Stimulated activated CD4-positive, alpha-beta T cell treated with anti-CD3 and anti-CD28 coated beads, Interleukin-12 subunit alpha, Interleukin-12 subunit beta, amount 100 ng/mL, for 24 hours (primary cell): ENCODE measurements around the gene POTEJ.
"Not testable (repeated sequence)": the region's sequence is repeated elsewhere in the genome, so short reads cannot be mapped to it uniquely, and the experiment has no call there.

Experiments
- DNase-seq, 2 experiments: peaks; one replicate each; pipeline ENCODE4 v3.0.0-alpha.2; 2020; ENCODE audit warnings: low read depth in 2 of 2

POTEJ gene

DNA sequence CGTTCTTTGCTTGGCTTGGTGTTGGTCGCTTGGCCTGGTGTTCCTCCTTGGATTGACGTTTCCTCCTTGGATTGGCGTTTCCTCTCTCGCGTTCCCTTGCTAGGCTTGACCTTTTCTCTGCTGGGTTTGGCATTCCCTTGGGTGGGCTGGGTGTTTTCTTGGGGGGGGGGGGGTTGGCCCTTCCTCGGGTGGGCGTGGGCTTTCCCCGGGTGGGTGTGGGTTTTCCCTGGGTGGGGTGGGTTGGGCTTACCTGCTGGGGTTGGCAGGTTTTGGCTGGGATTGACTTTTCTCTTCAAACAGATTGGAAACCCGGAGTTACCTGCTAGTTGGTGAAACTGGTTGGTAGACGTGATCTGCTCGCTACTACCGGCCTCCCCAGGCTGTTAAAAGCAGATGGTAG is at the start of gene POTEJ:
POTEJ (plus strand) TSS at position 301 of the 400 bp plus-strand sequence; CDS start at position 394, 93 bp downstream.
- DNase-seq: not testable (repeated sequence)

- DNase-seq: not testable (repeated sequence)
These were observed 45.1 kb upstream of the POTEJ start for GRCh38 chr2:130566165-130566564.

DNA sequence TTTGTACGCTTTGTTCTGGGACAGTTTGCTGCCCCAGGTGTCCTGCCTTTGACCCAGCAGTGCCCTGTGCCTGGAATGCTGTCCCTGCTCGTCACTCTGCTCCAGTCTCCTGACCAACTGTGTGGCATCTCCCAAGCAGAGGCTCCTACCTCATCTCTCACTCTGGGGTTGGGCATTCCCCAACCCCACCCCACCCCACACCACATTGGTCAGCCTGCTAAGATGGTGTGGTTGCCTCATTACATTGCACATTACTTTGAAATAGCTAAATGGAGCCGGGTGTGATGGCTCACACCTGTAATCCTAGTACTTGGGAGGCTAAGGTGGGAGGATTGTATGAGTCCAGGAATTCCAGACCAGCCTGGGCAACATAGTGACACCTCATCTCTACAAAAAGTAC is 39.3 kb upstream of the POTEJ start:
- not testable (repeated sequence) for DNase-seq

DNA sequence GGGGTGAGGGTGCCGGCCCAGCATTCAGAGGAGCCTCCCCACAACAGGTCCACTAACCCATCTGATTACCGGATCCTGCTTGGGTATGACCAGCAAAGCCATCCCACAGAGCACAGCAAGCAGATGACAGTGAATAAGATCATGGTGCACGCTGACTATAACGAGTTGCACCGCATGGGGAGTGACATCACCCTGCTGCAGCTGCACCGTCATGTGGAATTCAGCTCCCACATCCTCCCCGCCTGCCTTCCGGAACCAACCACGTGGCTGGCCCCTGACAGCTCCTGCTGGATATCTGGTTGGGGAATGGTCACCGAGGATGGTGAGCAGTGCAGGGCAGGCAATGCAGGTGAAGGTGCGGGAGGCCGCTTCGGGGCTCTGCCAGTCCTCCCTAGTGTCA is 37.0 kb upstream of the POTEJ start:
- DNase-seq: not testable (repeated sequence)

- DNase-seq: not testable (repeated sequence)
These were observed 34.9 kb upstream of the POTEJ start for GRCh38 chr2:130576209-130576784.

- DNase-seq: not testable (repeated sequence)
These were observed 33.7 kb upstream of the POTEJ start for GRCh38 chr2:130577559-130577958.

- DNase-seq: not testable (repeated sequence)
These were observed 32.1 kb upstream of the POTEJ start for GRCh38 chr2:130579121-130579520.

GRCh38 chr2:130581491-130581890 is 29.7 kb upstream of the POTEJ start:
- not testable (repeated sequence) for DNase-seq

GRCh38 chr2:130582970-130583369 is 28.3 kb upstream of the POTEJ start:
- not testable (repeated sequence) for DNase-seq

GRCh38 chr2:130583582-130583981 is 27.7 kb upstream of the POTEJ start:
- not testable (repeated sequence) for DNase-seq

- not testable (repeated sequence) for DNase-seq
These were observed 26.5 kb upstream of the POTEJ start for GRCh38 chr2:130584726-130585125.

GRCh38 chr2:130588688-130589458 is 22.4 kb upstream of the POTEJ start:
- DNase-seq: peak; percentile 2 to 11

DNA sequence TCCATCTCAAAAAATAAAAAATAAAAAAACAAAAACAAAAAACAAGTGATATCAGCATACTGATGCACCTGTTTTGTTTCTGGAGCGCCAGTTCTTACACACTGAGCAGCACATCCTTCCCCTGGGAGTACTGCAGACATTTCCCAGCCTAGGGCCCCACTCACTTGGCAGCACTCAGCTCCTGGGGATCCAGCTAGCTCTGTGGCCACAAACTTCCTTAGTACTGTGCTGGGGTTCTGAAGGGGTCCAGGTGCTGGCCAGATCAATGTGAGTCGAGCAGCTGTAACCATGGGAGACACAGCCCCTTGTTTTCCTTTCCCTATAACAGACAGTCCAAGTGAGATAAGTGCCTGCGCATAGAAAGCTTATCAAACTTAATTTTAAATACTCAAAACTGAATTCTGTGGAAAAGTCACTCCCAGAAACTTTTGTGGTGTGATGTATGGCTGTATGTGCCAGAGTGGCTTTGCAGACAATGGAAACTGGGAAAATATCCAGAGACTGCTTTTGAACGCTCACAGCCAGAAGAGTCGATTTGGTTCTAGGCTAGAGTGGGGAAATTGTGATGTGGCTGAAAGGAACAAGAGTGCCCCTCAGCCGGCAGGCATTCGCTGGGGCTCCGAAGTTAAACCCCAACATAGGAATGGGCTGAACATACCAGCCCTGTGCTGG is 20.9 kb upstream of the POTEJ start:
- DNase-seq: not testable (repeated sequence)

- not testable (repeated sequence) for DNase-seq
These were observed 20.3 kb upstream of the POTEJ start for GRCh38 chr2:130590842-130591359.

GRCh38 chr2:130592791-130593414 is 18.3 kb upstream of the POTEJ start:
- not testable (repeated sequence) for DNase-seq

- not testable (repeated sequence) for DNase-seq
These were observed 17.2 kb upstream of the POTEJ start for GRCh38 chr2:130594011-130594410.

GRCh38 chr2:130596757-130597156 is 14.5 kb upstream of the POTEJ start:
- DNase-seq: not testable (repeated sequence)

DNA sequence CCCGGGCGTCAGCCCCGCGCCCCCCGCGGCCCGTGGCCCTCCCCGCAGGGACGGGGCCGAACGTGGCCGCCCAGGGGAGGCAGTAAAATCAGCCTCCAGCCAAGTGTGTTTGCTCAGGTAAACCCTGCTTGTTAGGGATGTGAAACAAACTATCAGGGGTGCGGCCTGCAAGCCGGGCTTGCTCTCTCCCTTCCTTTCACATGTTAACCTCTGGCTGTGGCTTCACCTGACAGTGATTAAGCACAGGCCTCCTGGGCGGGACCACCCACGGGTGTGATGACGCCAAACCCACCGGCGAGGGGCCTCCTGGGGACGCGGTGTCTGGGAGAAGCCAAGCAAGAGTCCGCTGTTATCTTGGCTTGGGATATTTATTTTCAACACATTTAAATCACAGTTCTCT is 13.2 kb upstream of the POTEJ start:
- not testable (repeated sequence) for DNase-seq

DNA sequence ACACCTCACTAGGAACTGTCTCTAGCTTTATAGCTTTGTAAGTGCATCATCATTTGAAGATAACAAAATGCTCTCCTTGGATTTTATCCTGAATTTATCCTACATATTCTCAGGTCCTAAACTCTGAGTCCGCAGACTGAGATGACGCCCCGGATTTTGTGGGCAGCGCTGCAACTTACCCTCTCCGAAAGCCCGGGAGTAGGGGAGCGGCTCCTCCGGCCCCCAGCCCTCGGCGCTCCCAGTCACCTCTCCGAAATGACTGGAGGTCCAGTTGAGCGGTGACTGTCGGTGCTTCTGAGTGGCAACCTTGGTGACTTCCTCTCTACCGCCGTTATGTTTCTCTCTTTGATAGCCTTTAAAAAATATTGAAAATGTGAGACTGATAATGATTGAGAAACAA is 12.8 kb upstream of the POTEJ start:
- not testable (repeated sequence) for DNase-seq

DNA sequence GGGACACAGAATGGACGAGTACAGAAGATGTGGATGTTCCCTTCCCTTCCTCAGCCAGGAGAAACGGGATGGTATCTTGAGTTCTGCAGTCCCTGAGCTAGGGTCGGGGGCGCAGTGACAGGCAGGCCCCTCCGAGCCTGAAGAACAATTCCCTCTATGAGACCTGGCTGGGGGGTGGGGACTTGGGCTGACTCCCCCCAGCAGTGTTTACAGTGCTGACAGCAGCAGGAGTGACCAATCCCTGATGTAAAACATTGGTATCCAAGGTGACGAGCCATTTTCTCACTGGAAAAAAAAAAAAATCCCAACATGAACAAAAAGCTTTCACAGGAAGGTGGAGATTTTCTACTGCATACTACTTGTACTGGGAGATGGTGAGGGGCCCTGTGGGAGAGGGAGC is 11.8 kb upstream of the POTEJ start, which contains the start of gene CFC1:
CFC1 (minus strand) TSS at position 183 of the 400 bp plus-strand sequence. CDS start 288 bp downstream, outside the sequence.
- DNase-seq: not testable (repeated sequence)

GRCh38 chr2:130599926-130600325 is 11.3 kb upstream of the POTEJ start:
- DNase-seq: not testable (repeated sequence)
